Upper lobe of left lung (tissue), 6 donors: ENCODE data around the gene RNF6. TPM values are rescaled to one million over a fixed set of nuclear protein-coding genes. Genes with fewer than 3 reads are reported as not detected.
"Not testable (repeated sequence)": the region's sequence is repeated elsewhere in the genome, so short reads cannot be mapped to it uniquely, and the experiment has no call there.

Source experiments
- ATAC-seq, 2 donors: fragments of 200-7000 bp; cut with Tn5 transposase; one replicate each; pipeline ENCODE4 v1.9.1; 2022; ENCODE audit warnings: mild to moderate bottlenecking in 2 of 2, moderate library complexity in 2 of 2; ENCODE audit not compliant: low FRiP score in 2 of 2
- DNase-seq, 2 donors: peaks; one replicate each; pipeline ENCODE4 v3.0.0-alpha.2; 2019 to 2020
- H3K27ac ChIP-seq, 4 donors: fragments of 200-600 bp; sonication (generic); one replicate each; pipeline ENCODE4 v1.5.1; 2016 to 2019
- H3K27me3 ChIP-seq, 4 donors: fragments of 200-600 bp; sonication (generic); one replicate each; pipeline ENCODE4 v1.5.1; 2017 to 2019
- H3K36me3 ChIP-seq, 4 donors: fragments of 200-600 bp; sonication (generic); one replicate each; pipeline ENCODE4 v1.5.1; 2016 to 2019
- H3K4me1 ChIP-seq, 4 donors: fragments of 200-600 bp; sonication (generic); one replicate each; pipeline ENCODE4 v1.5.1; 2018 to 2019
- H3K4me3 ChIP-seq, 4 donors: fragments of 200-600 bp; sonication (generic); one replicate each; pipeline ENCODE4 v1.5.1; 2017 to 2019; ENCODE audit warnings: mild to moderate bottlenecking in 2 of 4, moderate library complexity in 1 of 4
- H3K9me3 ChIP-seq, 4 donors: fragments of 200-600 bp; sonication (generic); one replicate each; pipeline ENCODE4 v1.5.1; 2018 to 2019
- CTCF ChIP-seq, 6 experiments: fragments of 450-650 bp in 4 of 6; fragments of 200-600 bp in 2 of 6; sonication (generic) in 2 of 6; IDR thresholded peaks; one replicate each; pipeline ENCODE4 v1.5.1; 2016 to 2019; ENCODE audit warnings: antibody characterized with exemption in 6 of 6
- EP300 ChIP-seq, 4 donors: sonication (generic); formaldehyde crosslinking; IDR thresholded peaks; one replicate each; pipeline ENCODE4 v1.5.1; 2017; ENCODE audit warnings: antibody characterized with exemption in 4 of 4, control low read depth in 2 of 4
- POLR2A ChIP-seq, 4 donors: fragments of 450-650 bp; IDR thresholded peaks; one replicate each; pipeline ENCODE4 v1.5.1; 2016 to 2017; ENCODE audit warnings: antibody characterized with exemption in 4 of 4, mild to moderate bottlenecking in 2 of 4
- POLR2AphosphoS5 ChIP-seq, 2 donors: sonication (generic); formaldehyde crosslinking; IDR thresholded peaks; one replicate each; pipeline ENCODE4 v1.5.1; 2017; ENCODE audit warnings: antibody characterized with exemption in 2 of 2
- WGBS, 2 donors: methylation state at CpG; one replicate each; pipeline ENCODE4 v1.1.5; 2017 to 2018; 5-methylcytosine and 5-hydroxymethylcytosine counted together
- total RNA-seq, 6 donors: library from RNA; depleted of rRNA in 4 of 6; stranded (reverse); fragments of >200 nt in 4 of 6; gene quantifications; one replicate each; pipeline versions ENCODE4 v1.1.0 to v1.2.1, GENCODE V29; 2016 to 2021
- donor health status: DM: no; HTN: no; CAD: no; lungs with moderate emphysema.
- donor health status: DM: no; HTN: yes; CAD: no; lungs with severe emphysema.

Gene RNF6
- total RNA-seq, 6 donors from 2014 or later = 14.7 to 39.9 (median 30.7) TPM

DNA sequence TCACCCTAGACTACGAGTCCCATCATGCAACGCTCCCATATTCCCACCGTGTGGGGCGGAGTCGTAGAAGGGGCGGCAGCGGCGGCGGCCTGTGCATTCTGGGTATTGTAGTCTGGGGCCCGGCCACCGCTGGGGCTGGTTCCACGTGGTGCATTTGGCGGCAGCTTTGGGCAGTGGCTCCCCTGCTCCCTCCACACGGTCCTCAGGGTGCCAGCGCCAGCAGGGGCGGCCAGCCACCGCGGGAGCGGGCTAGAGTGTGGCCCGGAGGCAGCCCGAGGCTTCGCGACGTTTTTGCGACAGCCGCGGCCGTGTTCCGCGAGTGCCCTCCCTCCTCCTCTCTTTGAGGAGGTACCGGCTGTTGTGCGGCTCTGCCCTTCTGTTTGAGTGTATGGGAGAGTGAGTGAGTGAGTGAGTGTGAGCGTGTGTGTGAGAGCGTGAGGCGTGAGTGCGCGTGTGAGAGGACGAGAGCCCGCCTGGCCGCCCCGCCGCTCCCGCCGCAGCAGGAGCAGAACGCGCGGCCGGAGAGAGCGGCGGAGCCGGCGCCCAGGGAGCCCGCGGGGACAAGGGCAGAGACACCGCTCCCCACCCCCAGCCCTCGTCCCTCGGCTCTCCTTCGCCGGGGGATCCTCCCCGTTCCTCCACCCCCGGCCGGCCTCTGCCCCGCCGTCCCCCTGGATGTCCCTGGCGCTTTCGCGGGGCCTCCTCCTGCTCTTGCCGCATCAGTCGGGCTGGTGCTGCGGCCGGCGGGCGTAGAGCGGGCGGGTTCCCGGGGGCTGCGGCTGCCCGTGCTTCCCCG lies 31.9 kb upstream of the RNF6 start, which contains the start of gene CDK8:
TSS of gene CDK8 (plus strand) at position 343 of the 796 bp plus-strand sequence. CDS start 513 bp downstream, outside the sequence.
- H3K4me3 ChIP-seq = peak within 1 kb of the TSS; percentile 79 to 99 (median 92)

GRCh38 chr13:26253262-26253786 lies 31.2 kb upstream of the RNF6 start:
- no peaks in the 10 kb centered on the region for H3K27me3 ChIP-seq
- peak overlapping the region; percentile 89 to 98 (median 94) for H3K27ac ChIP-seq
- H3K9me3 ChIP-seq = no peaks in the 10 kb centered on the region
- H3K36me3 ChIP-seq = no peaks in the 10 kb centered on the region
- peak overlapping the region in 3 of 4 donors; percentile 79 to 99 (median 93) for H3K4me3 ChIP-seq
- DNase-seq = no peak
- H3K4me1 ChIP-seq = peaks cover 13 to 27% (median 15%) of the 10 kb centered on the region in 4 donors
- 42 to 43% methylated on average over 9 of the region's 9 CpGs for WGBS, 2 donors
- no peak for TF ChIP-seq POLR2AphosphoS5 (IDR thresholded peaks at IDR 0.05)
- TF ChIP-seq CTCF (IDR thresholded peaks at IDR 0.05) = no peak
- TF ChIP-seq POLR2A (IDR thresholded peaks at IDR 0.05) = no peak
- TF ChIP-seq EP300 (IDR thresholded peaks at IDR 0.05) = no peak
- ATAC-seq = no peak

More for the DNA sequence above, 31.9 kb upstream of the RNF6 start, which contains the start of gene CDK8:
- H3K9me3 ChIP-seq = no peaks in the 10 kb centered on the region
- TF ChIP-seq POLR2A (IDR thresholded peaks at IDR 0.05) (peak in 3 of 4 donors; percentile 42 to 74 (median 60)), CTCF (IDR thresholded peaks at IDR 0.05) (peak in 1 of 6 experiments; percentile 16), POLR2AphosphoS5 (IDR thresholded peaks at IDR 0.05) (peak; percentile 36 to 85), EP300 (IDR thresholded peaks at IDR 0.05) (no peak)
- H3K27ac ChIP-seq = peak within 1 kb of the TSS; percentile 89 to 98 (median 94)
- peak; percentile 97 for ATAC-seq
- peak; percentile 89 to 96 for DNase-seq
- no peaks in the 10 kb centered on the region for H3K36me3 ChIP-seq
- 1 to 2% methylated on average over 10 to 72 of the region's 79 CpGs for WGBS, 2 donors
- peaks cover 13 to 27% (median 15%) of the 10 kb centered on the region in 4 donors for H3K4me1 ChIP-seq
- H3K27me3 ChIP-seq = no peaks in the 10 kb centered on the region

DNA sequence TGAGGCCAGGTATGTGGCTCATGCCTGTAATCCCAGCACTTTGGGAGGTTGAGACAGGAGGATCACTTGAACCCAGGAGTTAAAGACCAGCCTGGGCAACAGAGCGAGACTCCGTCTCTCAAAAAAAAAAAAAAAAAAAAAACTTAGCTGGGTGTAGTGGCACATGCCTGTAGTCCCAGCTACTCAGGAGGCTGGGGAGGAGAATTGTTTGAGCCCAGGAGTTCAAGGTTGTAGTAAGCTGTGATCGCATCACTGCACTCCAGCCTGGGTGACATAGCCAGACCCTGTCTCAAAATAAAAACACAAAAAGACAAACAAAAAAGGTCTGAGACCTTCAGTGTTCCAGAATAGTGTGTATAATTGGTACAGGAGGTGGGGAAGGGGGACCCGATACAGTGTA lies 29.9 kb upstream of the RNF6 start:
- H3K9me3 ChIP-seq, ATAC-seq, H3K36me3 ChIP-seq, H3K27ac ChIP-seq, H3K27me3 ChIP-seq, H3K4me3 ChIP-seq, DNase-seq: not testable (repeated sequence)
- WGBS, 2 donors = 80 to 95% methylated on average over 4 of the region's 4 CpGs
- peaks cover 13 to 23% (median 15%) of the 10 kb centered on the region in 4 donors for H3K4me1 ChIP-seq

- ATAC-seq (no peak), DNase-seq (no peak)
- Histone ChIP-seq H3K36me3 (no peaks in the 10 kb centered on the region), H3K4me1 (no peaks in the 10 kb centered on the region), H3K9me3 (no peaks in the 10 kb centered on the region), H3K27me3 (no peaks in the 10 kb centered on the region), H3K4me3 (no peak overlapping the region), H3K27ac (no peak overlapping the region)
- TF ChIP-seq CTCF (IDR thresholded peaks at IDR 0.05) = no peak
- TF ChIP-seq POLR2AphosphoS5 (IDR thresholded peaks at IDR 0.05) = no peak
- no peak for TF ChIP-seq EP300 (IDR thresholded peaks at IDR 0.05)
- no peak for TF ChIP-seq POLR2A (IDR thresholded peaks at IDR 0.05)
Observed at GRCh38 chr13:26249551-26249950, 27.4 kb upstream of the RNF6 start.

DNA sequence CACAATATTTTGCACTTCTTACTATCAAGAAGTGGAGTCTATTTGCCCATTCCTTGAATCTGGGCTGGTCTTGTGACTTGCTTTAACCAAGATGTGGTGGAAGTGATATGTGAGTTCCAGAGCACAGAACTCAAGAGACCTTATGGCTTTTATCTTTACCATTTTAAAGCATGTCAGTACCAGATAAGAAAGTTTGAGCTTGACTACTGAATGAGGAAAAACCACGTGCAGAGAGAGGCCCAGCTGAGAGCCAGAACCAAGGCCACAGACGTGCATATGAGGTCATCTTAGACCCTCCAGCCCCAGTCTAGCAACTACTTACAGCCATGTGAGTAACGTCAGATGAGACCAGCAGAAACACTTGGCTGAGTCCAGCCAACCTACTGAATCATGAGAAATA lies 25.5 kb upstream of the RNF6 start:
- no peak for ATAC-seq
- H3K4me3 ChIP-seq = no peak overlapping the region
- 30 to 51% methylated on average over 3 of the region's 3 CpGs for WGBS, 2 donors
- H3K4me1 ChIP-seq = no peaks in the 10 kb centered on the region
- DNase-seq = no peak
- TF ChIP-seq POLR2AphosphoS5 (IDR thresholded peaks at IDR 0.05) (no peak), CTCF (IDR thresholded peaks at IDR 0.05) (no peak), EP300 (IDR thresholded peaks at IDR 0.05) (no peak), POLR2A (IDR thresholded peaks at IDR 0.05) (no peak)
- H3K9me3 ChIP-seq = no peaks in the 10 kb centered on the region
- H3K27me3 ChIP-seq = no peaks in the 10 kb centered on the region
- no peaks in the 10 kb centered on the region for H3K36me3 ChIP-seq
- H3K27ac ChIP-seq = no peak overlapping the region
